Endothelial cell of umbilical vein (primary cell): ENCODE measurements around the gene TTI1.

Experiments used
- EZH2 ChIP-seq: IDR thresholded peaks from 2 replicates; pipeline ENCODE4 v1.6.1; 2012; ENCODE audit warnings: borderline replicate concordance, low read depth, mild to moderate bottlenecking, moderate library complexity, low read length, inconsistent platforms; ENCODE audit not compliant: severe bottlenecking
- FOS ChIP-seq: IDR thresholded peaks from 2 replicates; pipeline ENCODE4 v1.6.1; 2011; ENCODE audit warnings: mild to moderate bottlenecking, low read length, moderate library complexity, borderline replicate concordance; ENCODE audit not compliant: insufficient read depth
- GATA2 ChIP-seq: IDR thresholded peaks from 2 replicates; pipeline ENCODE4 v1.7.0; 2011; ENCODE audit warnings: low read depth, mild to moderate bottlenecking, moderate library complexity, mixed read lengths, low read length; ENCODE audit not compliant: insufficient read length, insufficient read depth
- JUN ChIP-seq: IDR thresholded peaks from 2 replicates; pipeline ENCODE4 v1.6.1; 2011; ENCODE audit warnings: borderline replicate concordance, low read depth; ENCODE audit not compliant: insufficient read length, insufficient read depth
- MYC ChIP-seq: IDR thresholded peaks from one replicate; pipeline ENCODE4 v1.6.1; 2011; ENCODE audit warnings: mild to moderate bottlenecking, low read depth, low read length
- POLR2A ChIP-seq: IDR thresholded peaks from 2 replicates; pipeline ENCODE4 v1.6.1; 2012; ENCODE audit warnings: low read depth, mild to moderate bottlenecking, control low read depth, low read length
- POLR2AphosphoS5 ChIP-seq: IDR thresholded peaks from 2 replicates; pipeline ENCODE4 v1.6.1; 2012; ENCODE audit warnings: low read depth, mild to moderate bottlenecking, control low read depth, low read length, moderate library complexity; ENCODE audit not compliant: insufficient read depth
- TF ChIP-seq, protein P1 (sequence below), 2 donors: IDR thresholded peaks; 1 replicate in 1 of 2; 2 replicates in 1 of 2; pipeline ENCODE4 v1.5.1; 2011; ENCODE audit warnings: low read length in 2 of 2, mild to moderate bottlenecking in 2 of 2, moderate library complexity in 2 of 2, control low read depth in 1 of 2, inconsistent platforms in 1 of 2, low read depth in 1 of 2; ENCODE audit not compliant: insufficient read depth in 1 of 2; ENCODE audit errors: extremely low read depth in 1 of 2
- TF ChIP-seq, protein P2 (sequence below): IDR thresholded peaks from 2 replicates; pipeline ENCODE4 v1.6.1; 2011; ENCODE audit not compliant: insufficient read depth, insufficient read length

DNA sequence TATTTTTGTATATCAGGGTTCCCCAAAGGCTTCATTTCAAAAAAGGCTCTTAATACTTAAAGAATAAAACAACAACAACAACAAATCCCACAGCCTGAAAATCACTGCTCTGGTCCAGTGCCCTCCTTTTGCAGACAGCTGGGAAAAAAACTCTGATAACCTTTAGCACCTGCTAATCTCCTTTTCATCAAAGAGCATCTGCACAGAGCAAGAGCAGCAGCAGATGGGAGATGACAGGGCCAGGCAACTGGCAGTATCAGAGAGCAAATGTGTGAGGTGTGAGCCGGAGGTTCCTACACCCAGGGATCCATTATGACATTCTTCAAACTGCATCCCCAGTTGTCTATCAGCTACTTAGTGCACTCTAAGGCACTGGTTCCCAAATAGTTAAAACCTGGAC is 25.7 kb downstream of the TTI1 start:
- TF ChIP-seq, protein P1, sequence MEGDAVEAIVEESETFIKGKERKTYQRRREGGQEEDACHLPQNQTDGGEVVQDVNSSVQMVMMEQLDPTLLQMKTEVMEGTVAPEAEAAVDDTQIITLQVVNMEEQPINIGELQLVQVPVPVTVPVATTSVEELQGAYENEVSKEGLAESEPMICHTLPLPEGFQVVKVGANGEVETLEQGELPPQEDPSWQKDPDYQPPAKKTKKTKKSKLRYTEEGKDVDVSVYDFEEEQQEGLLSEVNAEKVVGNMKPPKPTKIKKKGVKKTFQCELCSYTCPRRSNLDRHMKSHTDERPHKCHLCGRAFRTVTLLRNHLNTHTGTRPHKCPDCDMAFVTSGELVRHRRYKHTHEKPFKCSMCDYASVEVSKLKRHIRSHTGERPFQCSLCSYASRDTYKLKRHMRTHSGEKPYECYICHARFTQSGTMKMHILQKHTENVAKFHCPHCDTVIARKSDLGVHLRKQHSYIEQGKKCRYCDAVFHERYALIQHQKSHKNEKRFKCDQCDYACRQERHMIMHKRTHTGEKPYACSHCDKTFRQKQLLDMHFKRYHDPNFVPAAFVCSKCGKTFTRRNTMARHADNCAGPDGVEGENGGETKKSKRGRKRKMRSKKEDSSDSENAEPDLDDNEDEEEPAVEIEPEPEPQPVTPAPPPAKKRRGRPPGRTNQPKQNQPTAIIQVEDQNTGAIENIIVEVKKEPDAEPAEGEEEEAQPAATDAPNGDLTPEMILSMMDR (IDR thresholded peaks at IDR 0.05; ENCODE audit: extremely low read depth in 1 of 2, insufficient read depth in 1 of 2, low read depth in 1 of 2, low read length in 2 of 2), result no peak
- TF ChIP-seq, protein P2, sequence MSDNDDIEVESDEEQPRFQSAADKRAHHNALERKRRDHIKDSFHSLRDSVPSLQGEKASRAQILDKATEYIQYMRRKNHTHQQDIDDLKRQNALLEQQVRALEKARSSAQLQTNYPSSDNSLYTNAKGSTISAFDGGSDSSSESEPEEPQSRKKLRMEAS, result no peak
- no peak for TF ChIP-seq POLR2A
- no peak for TF ChIP-seq EZH2
- no peak for TF ChIP-seq FOS
- no peak for TF ChIP-seq MYC
- no peak for TF ChIP-seq JUN
- TF ChIP-seq POLR2AphosphoS5, result no peak
- no peak for TF ChIP-seq GATA2
